Measurements from ENCODE around the gene SHB. TPM values are rescaled to one million over a fixed set of nuclear protein-coding genes. Genes with fewer than 3 reads are reported as not detected.

The SHB gene
- total RNA-seq (2022; extraction: Qiagen RNA extraction): 33.3 to 43.9 TPM (median 42.0 TPM) in 5 replicates

GRCh38 chr9:38068701-38069628, at the start of gene SHB:
SHB (minus strand) TSS chr9:38069227; CDS start chr9:38068645, 582 bp downstream.

GRCh38 chr9:37903647-37904444, 165.2 kb downstream of the SHB start, which contains the start of gene SLC25A51:
SLC25A51 (minus strand) TSS chr9:37904127; CDS start chr9:37888550, 15,577 bp downstream.

Other genes with a start within 250 kb of the SHB start
- gene SLC25A51, start 165.1 kb downstream of the SHB start, total RNA-seq (2022; extraction: Qiagen RNA extraction): 19.8 to 25.5 TPM (median 23.9 TPM) in 5 replicates

All from A549 treated with dexamethasone at 1 μM for 4 hours (cell line).